UCSD-AML1 (cell line): Measurements from ENCODE around the gene LRRFIP1.
"Not testable (repeated sequence)": the region's sequence is repeated elsewhere in the genome, so short reads cannot be mapped to it uniquely, and the experiment has no call there.

Experiments
- DNase-seq: peaks from one replicate; lab custom pipeline; 2025; ENCODE audit not compliant: unreplicated experiment; lab: John Stamatoyannopoulos, UW

Gene LRRFIP1

DNA sequence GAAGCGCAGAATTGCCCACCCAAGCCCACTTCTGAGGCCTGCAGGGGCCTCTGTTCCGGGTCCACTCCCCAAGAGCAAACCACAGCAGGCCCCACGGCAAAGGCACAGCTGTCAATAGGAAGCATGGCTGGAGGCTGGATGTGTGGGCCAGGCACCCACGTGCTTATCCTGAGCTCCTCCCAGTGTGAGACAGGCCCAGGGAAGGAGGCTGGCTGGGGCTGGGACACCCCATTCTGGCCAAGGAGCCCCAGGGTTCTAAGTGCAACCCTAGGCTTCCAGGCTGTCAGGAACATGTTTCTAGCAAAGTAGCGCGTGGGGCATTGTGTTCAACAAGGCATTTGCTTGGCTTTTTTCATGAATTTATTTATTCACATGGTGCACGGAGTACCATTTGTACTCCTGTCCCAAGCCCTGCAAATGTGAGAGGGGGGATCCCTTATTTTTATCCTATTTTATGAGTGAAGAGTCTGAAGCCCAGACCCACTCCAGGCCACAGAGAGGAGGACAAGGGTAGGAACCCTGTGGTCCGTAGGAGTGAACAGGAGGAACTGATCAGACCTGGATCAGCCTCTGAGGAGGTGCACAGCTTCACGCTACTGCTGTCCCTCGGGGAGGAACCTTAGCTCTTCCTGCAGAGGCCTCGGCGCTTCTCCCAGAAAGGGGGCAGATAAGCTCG lies 30.7 kb upstream of the LRRFIP1 start:
- no peak for DNase-seq

DNA sequence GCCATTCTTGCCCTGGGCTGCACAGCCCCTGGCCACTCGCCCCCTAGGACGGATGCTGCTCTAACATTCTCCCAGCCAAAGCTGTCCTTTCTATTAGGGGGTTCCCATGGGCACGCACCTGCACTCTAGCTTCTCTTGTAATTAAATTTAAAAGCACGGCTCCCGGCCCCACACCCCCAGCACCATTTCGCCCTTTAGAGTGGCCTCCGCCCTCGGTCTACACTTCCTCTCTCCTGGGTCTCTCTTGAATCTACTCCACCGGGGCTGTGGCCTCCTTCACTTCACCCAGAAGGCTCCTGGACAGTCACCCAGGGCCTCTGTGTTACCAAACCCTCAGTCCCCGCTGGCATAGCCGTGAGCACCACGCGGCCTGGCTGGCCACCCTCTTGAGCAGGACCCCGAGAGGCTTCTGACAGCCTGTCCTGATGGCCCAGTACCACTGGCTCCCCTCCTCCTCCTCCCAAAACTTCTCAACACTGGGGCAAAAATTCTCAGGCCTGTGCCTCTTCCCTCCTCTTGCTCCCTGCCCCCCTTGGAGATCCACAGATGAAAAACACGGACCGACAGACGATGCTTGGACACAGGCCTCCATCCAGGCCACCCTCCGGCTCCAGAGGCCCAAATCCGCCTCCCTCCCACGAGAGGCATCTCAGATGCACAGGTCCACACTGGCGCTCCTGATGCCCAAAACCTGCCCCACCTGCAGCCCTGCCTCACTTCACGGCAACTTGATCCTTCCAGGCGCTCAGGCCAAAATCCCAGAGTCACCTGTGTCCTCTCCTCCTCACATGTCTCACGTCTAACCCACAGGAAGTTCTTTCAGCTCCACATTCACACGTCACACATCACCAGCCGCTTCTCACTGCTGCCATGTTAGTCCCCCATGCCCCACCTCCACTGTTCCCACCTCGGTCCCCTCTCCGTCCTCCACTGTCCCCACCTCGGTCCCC lies 29.9 kb upstream of the LRRFIP1 start:
- no peak for DNase-seq

DNA sequence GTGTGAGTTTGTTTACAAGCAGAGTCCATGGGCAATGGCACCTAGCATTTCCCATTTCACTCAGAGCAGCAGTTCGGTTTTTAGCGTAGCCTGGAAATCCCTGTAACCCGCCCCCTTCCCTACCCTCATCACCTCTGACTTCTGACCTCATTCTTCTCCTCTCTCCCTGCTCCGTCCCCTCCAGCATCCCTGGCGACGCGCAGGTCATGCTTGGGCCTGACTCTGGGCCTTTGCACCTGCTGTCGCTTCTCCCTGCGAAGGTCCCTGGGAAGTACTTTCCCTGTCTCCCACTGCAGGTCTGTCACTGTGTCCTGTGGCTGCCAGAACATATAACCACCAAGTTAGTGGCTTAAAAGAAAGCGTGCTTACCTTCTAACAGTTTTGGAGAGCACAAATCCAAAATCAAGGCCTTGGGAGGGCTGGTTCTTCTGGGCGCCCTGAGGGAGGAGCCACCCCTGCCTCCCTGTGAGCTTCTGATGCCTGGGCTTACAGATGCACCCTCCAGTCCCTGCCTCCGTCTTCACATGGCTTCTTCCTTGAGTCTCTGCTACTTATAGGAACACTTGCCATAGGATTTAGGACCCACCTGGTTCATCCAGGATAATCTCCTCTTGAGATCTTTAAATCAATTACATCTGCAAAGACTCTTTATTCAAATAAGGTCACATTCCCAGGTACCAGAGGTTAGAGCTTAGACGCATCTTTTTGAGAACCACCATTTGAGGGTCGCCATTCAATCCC lies 28.7 kb upstream of the LRRFIP1 start:
- no peak for DNase-seq

DNA sequence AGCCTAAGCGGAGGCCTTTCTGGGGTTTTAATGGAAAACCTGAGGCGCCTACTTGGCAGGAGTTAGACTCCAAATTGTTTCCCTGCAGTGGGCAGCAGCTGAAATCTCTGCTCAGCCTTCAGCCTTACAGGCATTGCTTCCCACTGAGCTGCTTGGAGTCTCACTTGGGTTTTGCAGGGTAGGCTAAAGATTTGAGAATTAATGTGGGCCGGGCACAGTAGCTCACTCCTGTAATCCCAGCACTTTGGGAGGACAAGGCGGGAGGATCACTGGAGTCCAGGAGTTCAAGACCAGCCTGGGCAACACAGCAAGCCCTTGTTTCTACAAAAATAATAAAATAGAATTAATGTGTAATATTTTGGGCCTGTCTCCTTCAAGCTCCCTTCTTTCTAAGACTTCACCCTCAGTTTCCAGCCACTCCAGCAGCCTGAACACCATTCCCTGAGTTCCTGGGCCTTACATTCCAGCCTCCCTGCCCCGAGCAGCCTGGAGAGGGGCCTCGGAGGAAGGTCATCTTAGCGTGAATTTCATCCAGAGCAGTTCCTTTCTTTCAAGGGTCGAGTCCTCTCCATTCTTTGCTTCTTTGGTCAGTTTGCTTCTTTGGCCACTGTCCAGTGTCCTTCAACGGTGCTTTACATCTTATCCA lies 27.8 kb upstream of the LRRFIP1 start:
- DNase-seq = no peak

DNA sequence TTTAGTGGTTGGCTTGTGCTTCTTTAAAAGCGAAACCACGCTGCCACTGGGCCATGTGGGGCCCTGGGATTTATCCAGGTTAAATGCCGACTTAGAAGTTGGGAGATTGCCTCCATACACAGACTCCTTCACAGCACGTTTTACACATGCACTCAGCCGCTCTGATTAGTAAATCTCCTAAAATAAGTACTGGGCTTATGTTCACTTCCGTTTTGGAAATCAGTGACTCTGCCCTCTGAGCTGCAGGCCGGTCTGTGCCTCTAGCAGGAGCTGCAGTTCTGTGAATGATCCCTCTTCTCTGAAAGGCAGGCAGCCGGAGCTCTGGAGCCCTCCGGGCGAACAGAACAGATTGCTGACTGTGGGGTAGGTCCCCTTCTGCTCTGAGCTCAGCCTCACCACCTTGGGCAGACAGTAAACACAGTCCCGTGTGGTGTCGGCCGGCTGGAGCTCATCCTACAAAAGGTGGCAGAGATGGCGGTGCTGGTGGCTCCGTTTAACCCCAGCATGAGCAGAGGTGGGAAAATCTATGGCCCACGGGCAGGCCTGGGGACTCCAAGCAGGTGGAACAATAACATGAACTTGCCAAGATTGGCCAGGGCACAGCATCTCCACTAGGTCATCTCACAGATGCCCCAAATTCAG lies 27.1 kb upstream of the LRRFIP1 start:
- DNase-seq = no peak

DNA sequence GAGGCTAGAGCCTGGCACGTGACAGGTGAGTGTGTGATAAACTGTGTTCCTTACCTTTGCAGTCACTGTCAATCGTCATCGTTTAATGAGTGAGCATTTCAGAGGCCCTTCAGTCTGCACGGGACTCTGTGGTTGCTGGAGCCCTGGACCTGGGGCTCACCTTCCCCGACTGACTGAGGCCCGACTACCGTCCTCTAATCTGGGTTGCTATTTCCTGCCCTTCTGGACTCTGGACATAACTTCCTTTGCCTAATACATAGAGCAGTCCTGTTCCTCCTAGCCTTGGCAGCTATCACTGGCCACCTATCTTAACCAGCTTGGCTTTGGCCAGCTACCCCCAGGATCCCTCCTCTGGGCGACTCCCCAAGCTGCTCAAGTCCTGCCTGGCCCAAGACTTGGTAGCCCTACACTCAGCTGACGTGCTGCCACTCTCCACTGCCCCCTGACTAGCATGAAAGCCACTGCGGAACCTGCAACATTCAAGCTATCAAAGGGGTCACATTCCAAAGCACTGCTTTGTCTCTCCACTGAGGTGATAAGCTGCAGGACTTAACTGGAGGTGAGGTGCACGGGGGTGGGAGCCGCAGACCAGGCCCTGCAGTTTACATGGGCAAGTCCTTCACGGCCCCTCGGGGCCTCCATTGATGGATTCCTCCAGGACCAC lies 25.8 kb upstream of the LRRFIP1 start:
- DNase-seq = no peak

DNA sequence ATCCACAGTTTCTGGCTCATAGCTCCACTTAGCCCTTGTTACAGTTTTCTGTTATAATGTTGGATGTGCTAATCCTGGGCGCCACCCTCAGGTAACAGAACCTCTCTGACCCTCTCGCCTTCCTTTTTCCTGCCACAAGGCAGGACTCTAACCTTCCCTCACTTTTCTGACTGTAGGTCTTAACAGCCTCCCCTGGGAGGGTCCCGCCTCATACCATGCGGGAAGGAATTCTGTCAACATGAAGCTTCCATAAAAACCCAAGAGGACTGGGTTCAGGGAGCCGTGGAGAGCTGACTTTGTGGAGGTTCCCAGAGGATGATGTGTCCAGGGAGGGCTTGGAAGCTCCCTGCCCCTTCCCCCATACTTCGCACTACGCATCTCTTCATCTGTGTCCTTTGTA lies 25.0 kb upstream of the LRRFIP1 start:
- no peak for DNase-seq

DNA sequence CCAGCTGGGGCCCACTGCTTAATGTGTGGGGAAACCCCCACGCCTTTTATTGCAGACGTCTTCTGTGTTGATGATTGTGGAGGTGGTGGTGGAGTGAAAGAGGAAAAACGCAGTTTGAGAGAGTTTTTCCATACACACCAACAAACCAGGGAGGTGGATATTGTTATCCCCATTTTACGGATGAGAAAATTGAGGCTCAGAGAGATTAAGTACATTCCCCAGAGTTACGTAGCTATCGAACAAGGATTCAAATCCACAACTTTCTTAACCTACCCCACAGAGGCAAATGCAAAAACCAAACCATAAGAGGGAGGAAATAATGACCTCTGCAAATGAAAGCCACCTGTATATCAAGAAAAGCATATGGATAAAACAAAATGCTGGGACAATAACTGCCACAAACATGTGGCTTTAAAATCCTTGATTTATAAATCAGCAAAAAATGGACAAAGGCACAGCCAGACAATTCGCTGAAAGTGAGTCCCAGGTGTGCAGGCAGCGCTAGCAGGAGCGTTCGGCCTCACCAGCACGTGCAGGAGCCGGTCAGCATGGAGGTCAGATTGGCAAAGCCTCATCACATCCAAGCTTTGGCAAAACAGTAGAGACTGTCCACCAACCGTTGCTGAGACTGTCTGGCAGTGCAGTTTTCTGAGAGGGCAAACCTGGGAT lies 24.2 kb upstream of the LRRFIP1 start:
- DNase-seq = no peak

DNA sequence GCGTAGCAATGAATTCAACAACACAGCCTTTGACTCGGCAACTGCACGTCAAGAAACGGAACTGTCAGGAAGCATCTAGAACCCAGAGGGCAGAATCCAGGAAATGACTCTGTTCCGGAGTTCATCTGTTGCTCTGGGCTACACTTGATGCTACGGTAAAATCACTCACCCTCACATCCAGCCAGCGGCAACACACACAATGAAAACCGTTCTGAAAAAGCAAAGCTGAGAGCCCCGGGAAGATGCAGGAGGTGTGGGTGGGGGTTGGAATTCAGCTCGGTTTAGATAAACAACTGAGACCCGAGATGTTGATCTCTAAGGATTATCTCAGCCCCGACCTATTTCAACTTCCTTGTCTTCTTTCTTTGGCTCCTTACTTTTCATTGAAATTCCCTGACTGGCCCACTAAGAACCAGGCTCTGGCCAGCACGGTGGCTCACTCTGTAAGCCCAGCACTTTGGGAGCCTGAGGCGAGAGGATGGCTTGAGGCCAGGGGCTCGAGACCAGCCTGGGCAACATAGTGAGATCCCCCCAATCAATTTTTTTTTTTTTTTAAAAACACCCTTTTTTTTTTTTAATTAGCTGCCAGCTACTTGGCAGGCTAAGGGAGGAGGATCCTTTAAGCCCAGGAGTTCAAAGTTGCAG lies 23.5 kb upstream of the LRRFIP1 start:
- peak; percentile 53 for DNase-seq

DNA sequence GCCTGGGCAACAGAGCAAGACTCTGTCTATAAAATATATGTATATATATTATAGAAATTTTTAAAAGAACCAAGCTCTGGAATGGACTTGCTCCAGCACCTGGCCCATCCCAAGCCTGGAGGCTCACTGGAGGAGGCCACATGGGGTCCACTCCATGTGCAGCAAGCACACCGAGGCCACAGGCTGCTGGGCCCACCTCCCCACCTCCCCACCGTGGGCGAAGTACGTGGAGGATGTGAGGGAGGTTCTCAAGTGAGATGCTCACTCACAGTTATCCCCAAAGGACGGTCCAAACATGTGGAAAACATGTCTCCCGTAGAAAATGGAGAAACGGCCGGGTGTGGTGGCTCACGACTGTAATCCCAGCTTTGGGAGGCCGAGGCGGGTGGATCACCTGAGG lies 23.0 kb upstream of the LRRFIP1 start:
- DNase-seq = no peak

DNA sequence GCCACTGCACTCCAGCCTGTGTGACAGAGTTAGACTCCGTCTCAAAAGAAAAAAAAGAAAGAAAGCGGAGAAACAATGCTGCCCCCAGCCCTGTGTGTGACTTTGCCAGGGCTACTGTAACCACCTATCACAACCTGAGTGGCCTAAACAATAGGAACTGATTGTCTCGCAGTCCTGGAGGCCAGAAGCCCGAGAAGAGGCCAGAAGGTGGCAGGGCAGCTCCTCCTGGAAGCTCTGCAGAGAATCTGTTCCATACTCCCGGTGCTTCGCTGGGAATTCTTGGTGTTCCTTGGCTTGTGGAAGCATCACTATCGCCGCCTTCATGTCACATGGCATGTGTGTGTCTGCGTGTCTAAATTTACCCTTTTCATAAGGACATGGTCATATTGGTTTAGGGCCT lies 22.4 kb upstream of the LRRFIP1 start:
- peak; percentile 32 for DNase-seq

DNA sequence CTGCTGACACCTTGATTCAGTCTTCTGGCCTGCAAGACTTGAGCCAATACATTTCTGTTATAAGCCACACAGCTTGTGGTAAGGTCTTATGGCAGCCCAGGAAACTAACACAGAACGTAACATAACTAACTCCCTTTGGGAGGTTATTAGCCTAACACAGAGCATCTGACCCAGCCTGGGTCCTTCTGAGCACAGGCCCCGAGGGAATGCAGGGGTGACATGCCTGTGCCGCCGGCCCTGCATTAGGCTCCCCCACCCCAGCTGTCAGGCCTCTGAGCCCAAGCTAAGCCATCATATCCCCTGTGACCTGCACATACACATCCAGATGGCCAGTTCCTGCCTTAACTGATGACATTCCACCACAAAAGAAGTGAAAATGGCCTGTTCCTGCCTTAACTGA lies 20.9 kb upstream of the LRRFIP1 start:
- not testable (repeated sequence) for DNase-seq

DNA sequence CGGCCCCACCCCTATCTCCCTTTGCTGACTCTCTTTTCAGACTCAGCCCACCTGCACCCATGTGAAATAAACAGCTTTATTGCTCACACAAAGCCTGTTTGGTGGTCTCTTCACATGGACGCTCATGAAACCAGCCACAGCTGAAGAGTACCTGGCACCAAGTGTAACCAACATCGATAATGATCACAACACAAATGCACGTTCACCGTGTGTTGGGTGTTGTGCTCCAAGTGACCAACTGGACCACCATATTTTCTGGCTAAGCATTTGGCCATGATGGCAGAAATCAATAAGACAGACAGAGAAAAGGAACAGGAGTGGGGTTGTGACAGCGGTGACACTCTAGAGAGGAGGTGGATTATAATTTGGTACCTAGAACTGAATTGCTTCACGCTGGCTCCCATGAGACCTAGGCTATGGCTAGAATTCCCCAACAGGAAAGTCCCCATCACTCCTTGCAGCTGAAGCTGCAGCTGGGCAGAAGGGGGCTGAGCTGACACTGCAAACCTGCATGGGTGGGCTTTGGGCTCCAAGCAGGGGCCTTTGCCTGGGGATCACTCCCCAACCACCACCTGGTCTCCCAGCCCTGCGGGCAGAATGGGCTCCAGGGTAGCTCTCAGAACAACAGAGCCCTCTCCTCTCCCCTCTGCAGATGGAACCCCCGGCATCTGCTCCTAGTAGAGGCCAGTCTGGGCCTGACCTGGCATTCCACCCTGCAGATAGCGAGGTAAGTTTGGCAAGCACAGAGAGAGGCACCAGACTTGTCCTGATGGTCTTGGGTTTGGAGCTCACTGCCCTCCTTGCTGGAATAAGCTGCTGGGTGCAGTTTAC lies 14.6 kb upstream of the LRRFIP1 start:
- no peak for DNase-seq

DNA sequence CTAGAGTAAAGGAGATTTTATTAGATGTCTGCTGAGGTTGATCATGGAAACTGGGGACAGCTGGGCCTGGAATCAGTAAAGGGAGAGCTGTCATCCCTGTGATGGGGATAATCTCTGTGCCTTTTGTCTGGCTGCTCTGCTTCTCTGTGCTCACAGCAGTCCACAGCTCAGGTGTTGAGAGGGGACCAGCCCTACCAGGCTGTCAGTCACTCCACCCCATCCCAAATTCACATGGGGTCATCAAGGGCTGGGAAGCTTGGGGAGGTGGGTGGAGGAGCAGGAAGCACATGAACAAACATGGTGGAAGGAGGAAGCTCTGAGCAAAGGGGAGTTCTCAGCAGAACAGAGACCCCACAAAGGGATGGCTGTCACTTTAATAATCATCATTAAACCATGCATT lies 13.7 kb upstream of the LRRFIP1 start:
- DNase-seq = no peak

DNA sequence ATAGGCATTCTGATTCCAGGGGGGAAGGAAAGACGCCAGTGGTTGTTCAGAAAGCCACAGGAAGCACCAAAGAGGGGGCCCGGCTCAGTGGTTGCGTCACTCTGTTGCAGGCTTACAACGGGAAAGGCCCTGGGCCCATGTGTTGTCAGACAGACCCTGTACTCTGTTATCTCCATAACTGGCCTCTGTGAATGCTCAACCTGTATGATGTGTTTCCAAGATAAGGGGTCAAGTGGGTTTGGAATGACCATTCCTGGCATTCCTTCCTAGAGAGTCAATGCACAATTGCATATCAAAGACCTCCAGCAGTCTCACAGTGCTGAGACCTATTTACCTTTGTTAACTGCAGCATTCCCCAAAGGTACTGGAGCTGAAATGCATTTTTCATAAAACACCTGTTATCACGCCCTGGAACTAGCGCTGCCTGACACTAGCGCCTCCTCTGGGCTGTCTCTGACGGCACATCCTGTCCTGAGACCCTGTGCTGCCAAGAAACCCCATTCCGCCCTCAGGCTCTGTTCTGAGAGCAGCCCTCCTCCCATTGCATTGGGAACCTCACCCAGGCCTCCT lies 13.2 kb upstream of the LRRFIP1 start:
- DNase-seq = peak; percentile 58

DNA sequence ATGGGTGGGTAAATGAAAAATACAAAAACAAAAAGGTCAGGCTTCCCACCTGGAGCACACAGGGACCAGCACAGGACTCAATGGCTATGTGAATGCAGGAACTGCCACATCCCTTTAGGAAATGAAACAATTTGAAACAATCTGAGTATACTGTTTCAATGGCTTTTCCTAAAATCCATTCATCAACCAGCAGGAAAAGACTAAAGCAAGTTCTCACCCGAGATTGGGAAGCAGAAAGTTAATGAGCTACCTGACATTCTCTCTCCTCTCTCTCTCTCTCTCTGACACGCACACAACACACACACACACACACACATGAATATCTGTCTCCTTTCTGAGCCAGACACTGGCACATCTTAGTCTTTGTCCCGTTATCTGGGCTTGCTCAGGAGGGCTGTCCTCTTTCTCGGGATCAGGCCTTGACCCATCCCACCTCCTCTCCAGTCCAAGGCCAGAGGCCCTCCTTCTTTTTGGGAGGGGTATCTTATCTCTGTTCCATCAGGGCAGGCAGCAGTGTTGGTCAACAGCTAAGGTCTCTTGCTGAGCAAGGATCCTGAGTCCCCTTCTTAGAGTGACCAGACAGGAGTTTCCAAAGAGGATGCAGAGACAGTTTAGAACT lies 11.6 kb upstream of the LRRFIP1 start:
- no peak for DNase-seq

DNA sequence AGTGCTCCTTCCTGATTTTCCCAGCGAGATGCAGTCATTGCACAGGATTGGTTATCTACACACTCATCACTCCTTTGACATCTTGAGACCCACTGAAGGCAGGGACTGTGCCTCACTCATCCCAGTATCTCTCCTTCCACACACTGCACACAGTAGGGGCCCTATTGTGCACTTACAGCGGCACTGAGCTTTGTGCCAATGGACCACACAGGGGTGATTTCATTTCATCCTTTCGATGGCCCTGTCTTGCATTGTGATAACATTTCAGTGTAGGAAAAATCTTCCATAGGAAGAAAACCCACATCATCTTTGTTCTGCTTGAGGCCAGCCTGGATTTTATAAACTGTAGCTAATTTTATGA lies 11.0 kb upstream of the LRRFIP1 start:
- no peak for DNase-seq
